GM21717 (cell line): ENCODE measurements around the gene CTPS2.
"Not testable (repeated sequence)": the region's sequence is repeated elsewhere in the genome, so short reads cannot be mapped to it uniquely, and the experiment has no call there.

Experiments used
- ATAC-seq: cut with Tn5 transposase; IDR thresholded peaks from one replicate; pipeline ENCODE4 v1.9.1; 2021; ENCODE audit warnings: mild to moderate bottlenecking, moderate library complexity; ENCODE audit not compliant: unreplicated experiment

The CTPS2 gene

GRCh38 chrX:16712548-16713155 is at the start of gene CTPS2:
TSS of gene CTPS2 (minus strand) at chrX:16712669. CDS start at chrX:16702902, 9,767 bp downstream.
- ATAC-seq = peak; percentile 87

- not testable (repeated sequence) for ATAC-seq
Measured at GRCh38 chrX:16761500-16761899, 49.0 kb upstream of the CTPS2 start.

- ATAC-seq = no peak
Measured at GRCh38 chrX:16756724-16757123, 44.3 kb upstream of the CTPS2 start.

GRCh38 chrX:16754019-16754418 is 41.5 kb upstream of the CTPS2 start:
- ATAC-seq = no peak

GRCh38 chrX:16750136-16750535 is 37.7 kb upstream of the CTPS2 start:
- ATAC-seq = no peak

GRCh38 chrX:16748425-16748824 is 36.0 kb upstream of the CTPS2 start:
- no peak for ATAC-seq

GRCh38 chrX:16745659-16746058 is 33.2 kb upstream of the CTPS2 start:
- ATAC-seq = no peak

- ATAC-seq = no peak
Measured at GRCh38 chrX:16745102-16745501, 32.6 kb upstream of the CTPS2 start.

GRCh38 chrX:16743604-16744325 is 31.3 kb upstream of the CTPS2 start:
- no peak for ATAC-seq

- ATAC-seq = no peak
Measured at GRCh38 chrX:16739574-16739973, 27.1 kb upstream of the CTPS2 start.

GRCh38 chrX:16737024-16737423 is 24.6 kb upstream of the CTPS2 start:
- no peak for ATAC-seq

- ATAC-seq = no peak
Measured at GRCh38 chrX:16733013-16733412, 20.5 kb upstream of the CTPS2 start.

- no peak for ATAC-seq
Measured at GRCh38 chrX:16730450-16730849, 18.0 kb upstream of the CTPS2 start.

- ATAC-seq = no peak
Measured at GRCh38 chrX:16727637-16728036, 15.2 kb upstream of the CTPS2 start.

- not testable (repeated sequence) for ATAC-seq
Measured at GRCh38 chrX:16726347-16726988, 14.0 kb upstream of the CTPS2 start.

- no peak for ATAC-seq
Measured at GRCh38 chrX:16725072-16725471, 12.6 kb upstream of the CTPS2 start.

- no peak for ATAC-seq
Measured at GRCh38 chrX:16722481-16722880, 10.0 kb upstream of the CTPS2 start.

GRCh38 chrX:16719334-16720084 is 7.0 kb upstream of the CTPS2 start, which contains the start of gene SYAP1:
TSS of gene SYAP1 (plus strand) at chrX:16719612. CDS start at chrX:16719725, 113 bp downstream.
- ATAC-seq = peak; percentile 99

- peak; percentile 34 for ATAC-seq
Measured at GRCh38 chrX:16718824-16719333, 6.4 kb upstream of the CTPS2 start.

GRCh38 chrX:16716451-16716850 is 4.0 kb upstream of the CTPS2 start:
- ATAC-seq = not testable (repeated sequence)

GRCh38 chrX:16715638-16716037 is 3.2 kb upstream of the CTPS2 start:
- ATAC-seq = not testable (repeated sequence)
